ENCODE results near the gene NPAS3. TPM values are rescaled to one million over a fixed set of nuclear protein-coding genes. Genes with fewer than 3 reads are reported as not detected.

NPAS3 gene
- total and polyA plus RNA-seq, 2 donors (not counting 1 experiment from before 2014, with no cell fraction given), result 0.10 to 0.50 TPM

- no peaks in the 10 kb centered on the region for H3K36me3 ChIP-seq (ENCODE audit: control insufficient read depth, insufficient read depth, low read length)
- H3K9ac ChIP-seq (ENCODE audit: insufficient read depth, low read length), result no peak overlapping the region
Measured at GRCh38 chr14:33504246-33505099, 565.8 kb downstream of the NPAS3 start.

GRCh38 chr14:33505266-33505962 is 566.7 kb downstream of the NPAS3 start:
- no peak for DNase-seq (ENCODE audit: low read depth in 2 of 2)

More at GRCh38 chr14:33504246-33505099, 565.8 kb downstream of the NPAS3 start:
- Histone ChIP-seq H3K27ac (ENCODE audit: insufficient read depth, low read length) (no peak overlapping the region), H3K4me1 (ENCODE audit: control insufficient read depth, extremely low read depth, insufficient read depth, low read length) (no peaks in the 10 kb centered on the region), H3K9me3 (ENCODE audit: control insufficient read depth, insufficient read depth, low read depth, low read length) (no peaks in the 10 kb centered on the region), H4K20me1 (ENCODE audit: control insufficient read depth, extremely low read depth, insufficient read depth, low read length) (no peaks in the 10 kb centered on the region), H3K79me2 (ENCODE audit: control insufficient read depth, insufficient read depth, low read length) (no peaks in the 10 kb centered on the region), H3K4me2 (ENCODE audit: extremely low read depth, insufficient read depth, low read length) (no peak overlapping the region), H3K4me3 (replicated peaks in 1 of 4; ENCODE audit: control extremely low read depth in 1 of 4, insufficient read depth in 1 of 4, low read depth in 3 of 4, low read length in 4 of 4) (no peak overlapping the region), H2AFZ (ENCODE audit: low read length) (no peak overlapping the region), H3K27me3 (ENCODE audit: control insufficient read depth, insufficient read depth, low read length) (no peaks in the 10 kb centered on the region)
- TF ChIP-seq CTCF (conservative IDR thresholded peaks at IDR 0.05 in 1 of 2, IDR thresholded peaks at IDR 0.05 in 1 of 2; ENCODE audit: low read depth in 1 of 2, low read length in 2 of 2), result no peak
- no peak for TF ChIP-seq EZH2 (IDR thresholded peaks at IDR 0.05; ENCODE audit: low read length, missing control alignments)
- DNase-seq (ENCODE audit: low read depth in 2 of 2), result no peak

More at GRCh38 chr14:33505266-33505962, 566.7 kb downstream of the NPAS3 start:
- no peak overlapping the region for H3K4me3 ChIP-seq (replicated peaks in 1 of 4; ENCODE audit: control extremely low read depth in 1 of 4, insufficient read depth in 1 of 4, low read depth in 3 of 4, low read length in 4 of 4)
- H3K27me3 ChIP-seq (ENCODE audit: control insufficient read depth, insufficient read depth, low read length), result no peaks in the 10 kb centered on the region
- H3K9me3 ChIP-seq (ENCODE audit: control insufficient read depth, insufficient read depth, low read depth, low read length), result no peaks in the 10 kb centered on the region
- no peak overlapping the region for H3K9ac ChIP-seq (ENCODE audit: insufficient read depth, low read length)
- H4K20me1 ChIP-seq (ENCODE audit: control insufficient read depth, extremely low read depth, insufficient read depth, low read length), result no peaks in the 10 kb centered on the region
- H3K4me1 ChIP-seq (ENCODE audit: control insufficient read depth, extremely low read depth, insufficient read depth, low read length), result no peaks in the 10 kb centered on the region
- H2AFZ ChIP-seq (ENCODE audit: low read length), result no peak overlapping the region
- H3K27ac ChIP-seq (ENCODE audit: insufficient read depth, low read length), result no peak overlapping the region
- H3K79me2 ChIP-seq (ENCODE audit: control insufficient read depth, insufficient read depth, low read length), result no peaks in the 10 kb centered on the region
- TF ChIP-seq CTCF (conservative IDR thresholded peaks at IDR 0.05 in 1 of 2, IDR thresholded peaks at IDR 0.05 in 1 of 2; ENCODE audit: low read depth in 1 of 2, low read length in 2 of 2) (no peak), EZH2 (IDR thresholded peaks at IDR 0.05; ENCODE audit: low read length, missing control alignments) (no peak)
- H3K4me2 ChIP-seq (ENCODE audit: extremely low read depth, insufficient read depth, low read length), result no peak overlapping the region
- no peaks in the 10 kb centered on the region for H3K36me3 ChIP-seq (ENCODE audit: control insufficient read depth, insufficient read depth, low read length)
